ENCODE results near the gene JADE1.

Gene JADE1

DNA sequence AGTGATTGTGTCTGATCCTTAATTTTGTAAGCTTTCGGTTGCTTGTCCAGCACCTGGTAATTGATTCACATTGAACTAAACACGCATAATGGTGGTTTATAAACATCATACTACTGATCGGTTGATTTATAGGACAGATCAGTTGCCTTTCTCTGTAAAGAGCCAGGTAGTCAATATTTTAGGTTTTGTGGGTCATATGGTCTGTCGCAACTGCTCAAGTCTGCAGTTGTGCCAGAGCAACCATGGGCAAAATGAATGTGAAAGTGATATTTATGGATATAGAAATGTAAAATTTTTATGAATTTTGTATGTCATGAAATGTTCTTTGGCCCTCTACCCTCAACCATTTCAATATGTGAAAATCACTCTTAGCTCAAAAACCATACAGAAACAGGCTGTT is 8.9 kb downstream of the JADE1 start:
- Mint-ChIP-seq H3K9me3 (no peaks in the 10 kb centered on the region), H3K27ac (ENCODE audit: low read depth) (no peak overlapping the region), H3K4me3 (no peak overlapping the region), H3K4me1 (peaks cover 56% of the 10 kb centered on the region), H3K27me3 (no peaks in the 10 kb centered on the region), H3K36me3 (ENCODE audit: insufficient read depth) (peaks cover 7% of the 10 kb centered on the region)
- DNase-seq (ENCODE audit: low spot score in 2 of 2) = no peak
- ATAC-seq (replicated peaks; ENCODE audit: extremely low read depth, poor library complexity, severe bottlenecking) = no peak

DNA sequence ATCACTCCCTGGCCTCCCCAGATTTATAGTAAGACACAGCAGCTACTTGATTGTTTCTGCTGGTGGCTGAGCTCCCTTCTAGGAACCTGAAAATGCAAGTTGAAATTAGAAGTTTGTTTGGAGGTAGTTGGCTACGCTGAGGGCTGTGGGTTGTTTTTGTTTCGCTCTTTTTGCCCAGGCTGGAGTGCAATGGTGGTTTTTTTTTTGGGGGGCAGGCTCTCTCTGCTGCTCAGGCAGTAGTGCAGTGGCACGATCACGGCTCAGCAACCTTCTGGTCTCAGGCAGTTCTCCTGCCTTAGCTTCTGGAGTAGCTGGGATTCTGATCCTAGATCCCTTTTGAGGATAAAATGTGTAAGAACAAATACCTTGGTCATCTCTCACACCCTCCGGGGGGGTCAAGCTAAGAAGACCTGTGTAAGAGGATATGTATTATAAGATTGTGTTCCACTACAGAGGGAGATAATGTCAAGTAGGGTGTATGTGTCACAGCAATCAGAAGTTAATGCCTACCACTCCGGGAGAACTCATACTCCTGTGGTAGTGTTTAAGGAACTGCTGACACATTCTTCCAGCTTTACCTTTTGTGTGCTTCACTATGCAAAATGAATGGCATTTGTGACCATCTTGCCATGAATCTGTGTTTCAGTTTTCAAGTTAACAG is 9.7 kb downstream of the JADE1 start:
- no peak overlapping the region for H3K4me3 Mint-ChIP-seq
- ATAC-seq (replicated peaks; ENCODE audit: extremely low read depth, poor library complexity, severe bottlenecking) = no peak

DNA sequence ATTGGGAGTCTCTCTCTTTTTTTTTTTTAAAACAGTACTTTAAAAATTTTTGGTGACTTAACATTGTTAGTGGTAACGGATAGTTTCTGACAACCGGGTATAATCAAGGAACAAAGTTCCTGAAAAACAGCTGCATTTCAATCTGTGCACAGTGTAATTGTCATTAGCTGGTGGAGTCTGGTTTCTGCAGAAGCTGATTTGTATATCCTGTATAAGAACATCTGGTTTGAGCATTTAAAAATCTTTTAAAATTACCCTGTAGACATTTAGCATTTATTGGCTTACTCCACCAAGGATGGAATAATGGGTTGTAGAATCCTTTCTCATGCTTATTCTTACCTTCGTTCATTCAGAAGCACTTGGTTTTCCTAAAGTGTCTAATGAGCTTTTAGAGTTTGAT is 11.2 kb downstream of the JADE1 start:
- Mint-ChIP-seq H3K4me1 (peaks cover 66% of the 10 kb centered on the region), H3K9me3 (no peaks in the 10 kb centered on the region), H3K36me3 (ENCODE audit: insufficient read depth) (peaks cover 4% of the 10 kb centered on the region)

More for the DNA sequence above, 9.7 kb downstream of the JADE1 start:
- H3K4me1 Mint-ChIP-seq = peaks cover 55% of the 10 kb centered on the region
- DNase-seq (ENCODE audit: low spot score in 2 of 2) = no peak
- peaks cover 4% of the 10 kb centered on the region for H3K36me3 Mint-ChIP-seq (ENCODE audit: insufficient read depth)
- peak overlapping the region; percentile 56 for H3K27ac Mint-ChIP-seq (ENCODE audit: low read depth)
- no peaks in the 10 kb centered on the region for H3K27me3 Mint-ChIP-seq
- no peaks in the 10 kb centered on the region for H3K9me3 Mint-ChIP-seq

DNA sequence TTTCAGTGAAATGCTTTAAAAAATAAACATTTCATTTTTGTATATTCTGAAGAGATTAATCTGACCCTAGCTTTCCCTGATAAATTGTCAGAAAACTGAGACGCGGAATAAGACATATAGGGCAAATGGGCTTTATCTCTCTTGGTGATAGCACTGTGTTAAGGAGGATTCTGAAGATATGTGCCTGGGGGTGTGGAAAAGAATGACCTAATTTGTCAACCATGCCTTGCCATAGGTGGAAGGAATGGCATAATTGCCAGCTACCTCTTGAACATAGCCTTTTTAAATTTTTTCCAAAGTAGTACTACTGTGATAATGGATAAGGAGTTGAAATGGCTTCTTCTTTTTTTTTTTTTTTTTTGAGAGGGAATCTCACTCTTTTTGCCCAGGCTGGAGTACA is 11.7 kb downstream of the JADE1 start:
- Mint-ChIP-seq H3K36me3 (ENCODE audit: insufficient read depth) (peaks cover 4% of the 10 kb centered on the region), H3K9me3 (no peaks in the 10 kb centered on the region), H3K4me1 (peaks cover 69% of the 10 kb centered on the region), H3K27ac (ENCODE audit: low read depth) (no peak overlapping the region), H3K27me3 (no peaks in the 10 kb centered on the region), H3K4me3 (no peak overlapping the region)
- ATAC-seq (replicated peaks; ENCODE audit: extremely low read depth, poor library complexity, severe bottlenecking) (no peak), DNase-seq (ENCODE audit: low spot score in 2 of 2) (no peak)

More for the DNA sequence above, 11.2 kb downstream of the JADE1 start:
- no peak for ATAC-seq (replicated peaks; ENCODE audit: extremely low read depth, poor library complexity, severe bottlenecking)
- Mint-ChIP-seq H3K4me3 (no peak overlapping the region), H3K27me3 (no peaks in the 10 kb centered on the region), H3K27ac (ENCODE audit: low read depth) (no peak overlapping the region)
- DNase-seq (ENCODE audit: low spot score in 2 of 2) = no peak

DNA sequence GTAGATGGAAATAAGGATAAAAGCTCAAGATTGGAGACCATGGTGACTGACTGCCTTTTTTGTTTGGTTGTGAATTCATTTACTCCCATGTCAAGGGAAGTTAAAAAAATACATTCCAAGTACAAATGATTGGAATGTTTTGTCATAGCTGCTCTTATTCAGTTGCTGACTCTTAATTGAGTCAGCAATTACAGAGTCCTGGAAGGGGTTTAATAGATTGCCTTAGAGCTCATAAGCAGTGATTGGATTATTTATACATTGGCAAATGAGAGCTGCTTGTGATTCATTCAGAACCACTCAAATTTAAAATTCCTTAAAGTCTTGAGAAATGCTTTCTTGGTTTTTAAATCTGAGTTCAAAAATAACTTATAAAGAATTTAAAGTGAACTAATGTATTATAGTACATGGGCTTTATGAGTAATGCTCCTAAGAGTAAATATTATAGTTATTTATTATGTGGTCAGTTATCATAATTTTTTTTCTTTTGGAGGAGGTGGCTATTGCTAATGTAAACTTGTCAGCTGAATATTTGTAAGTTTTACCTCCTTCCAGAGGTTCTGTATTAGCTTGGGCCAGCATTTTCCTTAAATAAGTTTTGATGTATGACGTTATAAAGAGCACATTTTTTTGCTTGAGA is 13.6 kb downstream of the JADE1 start:
- DNase-seq (ENCODE audit: low spot score in 2 of 2) (no peak), ATAC-seq (replicated peaks; ENCODE audit: extremely low read depth, poor library complexity, severe bottlenecking) (no peak)
- peaks cover 76% of the 10 kb centered on the region for H3K4me1 Mint-ChIP-seq
- H3K9me3 Mint-ChIP-seq = no peaks in the 10 kb centered on the region
- H3K27ac Mint-ChIP-seq (ENCODE audit: low read depth) = no peak overlapping the region
- H3K27me3 Mint-ChIP-seq = no peaks in the 10 kb centered on the region
- peaks cover 5% of the 10 kb centered on the region for H3K36me3 Mint-ChIP-seq (ENCODE audit: insufficient read depth)
- no peak overlapping the region for H3K4me3 Mint-ChIP-seq

- Mint-ChIP-seq H3K9me3 (no peaks in the 10 kb centered on the region), H3K27me3 (no peaks in the 10 kb centered on the region), H3K4me1 (peaks cover 67% of the 10 kb centered on the region), H3K36me3 (ENCODE audit: insufficient read depth) (peaks cover 4% of the 10 kb centered on the region), H3K4me3 (no peak overlapping the region), H3K27ac (ENCODE audit: low read depth) (peak overlapping the region; percentile 47)
- no peak for ATAC-seq (replicated peaks; ENCODE audit: extremely low read depth, poor library complexity, severe bottlenecking)
- DNase-seq (ENCODE audit: low spot score in 2 of 2) = no peak
These were observed 15.7 kb downstream of the JADE1 start for GRCh38 chr4:128825226-128825625.

- Mint-ChIP-seq H3K36me3 (ENCODE audit: insufficient read depth) (peaks cover 6% of the 10 kb centered on the region), H3K27ac (ENCODE audit: low read depth) (peak overlapping the region; percentile 2), H3K9me3 (no peaks in the 10 kb centered on the region), H3K4me1 (peaks cover 70% of the 10 kb centered on the region), H3K4me3 (no peak overlapping the region), H3K27me3 (no peaks in the 10 kb centered on the region)
- ATAC-seq (replicated peaks; ENCODE audit: extremely low read depth, poor library complexity, severe bottlenecking) (no peak), DNase-seq (ENCODE audit: low spot score in 2 of 2) (no peak)
These were observed 17.8 kb downstream of the JADE1 start for GRCh38 chr4:128827296-128827695.

GRCh38 chr4:128830906-128831503 is 21.5 kb downstream of the JADE1 start:
- H3K9me3 Mint-ChIP-seq = no peaks in the 10 kb centered on the region
- H3K4me3 Mint-ChIP-seq = no peak overlapping the region
- ATAC-seq (replicated peaks; ENCODE audit: extremely low read depth, poor library complexity, severe bottlenecking) (no peak), DNase-seq (ENCODE audit: low spot score in 2 of 2) (no peak)
- H3K27ac Mint-ChIP-seq (ENCODE audit: low read depth) = peak overlapping the region; percentile 40
- peaks cover 67% of the 10 kb centered on the region for H3K4me1 Mint-ChIP-seq
- peaks cover 15% of the 10 kb centered on the region for H3K36me3 Mint-ChIP-seq (ENCODE audit: insufficient read depth)
- no peaks in the 10 kb centered on the region for H3K27me3 Mint-ChIP-seq

GRCh38 chr4:128831531-128832242 is 22.2 kb downstream of the JADE1 start:
- Mint-ChIP-seq H3K36me3 (ENCODE audit: insufficient read depth) (peaks cover 14% of the 10 kb centered on the region), H3K27ac (ENCODE audit: low read depth) (no peak overlapping the region), H3K9me3 (no peaks in the 10 kb centered on the region), H3K4me3 (no peak overlapping the region), H3K4me1 (peaks cover 67% of the 10 kb centered on the region), H3K27me3 (no peaks in the 10 kb centered on the region)
- DNase-seq (ENCODE audit: low spot score in 2 of 2) (no peak), ATAC-seq (replicated peaks; ENCODE audit: extremely low read depth, poor library complexity, severe bottlenecking) (no peak)

GRCh38 chr4:128832243-128832625 is 22.7 kb downstream of the JADE1 start:
- no peak overlapping the region for H3K4me3 Mint-ChIP-seq
- ATAC-seq (replicated peaks; ENCODE audit: extremely low read depth, poor library complexity, severe bottlenecking) (no peak), DNase-seq (ENCODE audit: low spot score in 2 of 2) (no peak)
- H3K9me3 Mint-ChIP-seq = no peaks in the 10 kb centered on the region
- no peaks in the 10 kb centered on the region for H3K27me3 Mint-ChIP-seq
- peak overlapping the region; percentile 63 for H3K27ac Mint-ChIP-seq (ENCODE audit: low read depth)
- H3K36me3 Mint-ChIP-seq (ENCODE audit: insufficient read depth) = peaks cover 14% of the 10 kb centered on the region
- H3K4me1 Mint-ChIP-seq = peaks cover 67% of the 10 kb centered on the region

- no peak overlapping the region for H3K27ac Mint-ChIP-seq (ENCODE audit: low read depth)
- no peak overlapping the region for H3K4me3 Mint-ChIP-seq
- no peak for DNase-seq (ENCODE audit: low spot score in 2 of 2)
- no peaks in the 10 kb centered on the region for H3K27me3 Mint-ChIP-seq
- peaks cover 70% of the 10 kb centered on the region for H3K4me1 Mint-ChIP-seq
- ATAC-seq (replicated peaks; ENCODE audit: extremely low read depth, poor library complexity, severe bottlenecking) = no peak
- H3K9me3 Mint-ChIP-seq = no peaks in the 10 kb centered on the region
- peaks cover 11% of the 10 kb centered on the region for H3K36me3 Mint-ChIP-seq (ENCODE audit: insufficient read depth)
These were observed 26.2 kb downstream of the JADE1 start for GRCh38 chr4:128835498-128836222.

DNA sequence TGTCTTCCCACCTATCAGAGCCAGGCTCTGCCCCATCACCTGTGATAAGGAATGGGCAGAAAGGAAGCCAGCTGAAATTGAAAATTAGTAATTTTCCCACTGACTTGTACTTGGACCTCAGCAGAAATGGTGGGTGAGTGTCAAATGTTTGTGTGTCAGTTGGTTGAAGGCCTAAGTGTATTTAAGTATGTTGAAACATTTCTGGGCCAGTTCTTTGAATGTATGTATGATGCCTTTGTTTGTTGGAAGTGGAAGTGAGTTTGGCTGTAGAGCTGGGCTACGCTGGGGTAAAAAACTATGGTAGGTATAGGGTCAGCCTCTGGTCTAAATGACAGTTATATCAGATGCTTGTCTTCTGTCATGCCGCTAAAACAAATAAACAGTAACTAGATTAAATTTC is 27.7 kb downstream of the JADE1 start:
- DNase-seq (ENCODE audit: low spot score in 2 of 2) (no peak), ATAC-seq (replicated peaks; ENCODE audit: extremely low read depth, poor library complexity, severe bottlenecking) (no peak)
- Mint-ChIP-seq H3K27me3 (no peaks in the 10 kb centered on the region), H3K4me1 (peaks cover 68% of the 10 kb centered on the region), H3K36me3 (ENCODE audit: insufficient read depth) (peaks cover 15% of the 10 kb centered on the region), H3K27ac (ENCODE audit: low read depth) (peak overlapping the region; percentile 27), H3K4me3 (no peak overlapping the region), H3K9me3 (no peaks in the 10 kb centered on the region)

Data from central memory CD8-positive, alpha-beta T cell (primary cell).